Loucy (cell line): ENCODE data around the gene OR7G2.

Experiments used
- EZH2phosphoT487 ChIP-seq: fragments of 200-600 bp; IDR thresholded peaks from 2 replicates; pipeline ENCODE4 v1.6.1; 2018; ENCODE audit warnings: antibody characterized with exemption, mild to moderate bottlenecking, moderate library complexity, borderline replicate concordance
- TF ChIP-seq, protein P1 (sequence below): fragments of 200-600 bp; sonication (generic); conservative IDR thresholded peaks from 2 replicates; pipeline ENCODE4 v1.5.1; 2014; ENCODE audit warnings: mild to moderate bottlenecking, antibody characterized with exemption, low read length

GRCh38 chr19:9073806-9074205 lies 33.5 kb downstream of the OR7G2 start:
- TF ChIP-seq, protein P1, sequence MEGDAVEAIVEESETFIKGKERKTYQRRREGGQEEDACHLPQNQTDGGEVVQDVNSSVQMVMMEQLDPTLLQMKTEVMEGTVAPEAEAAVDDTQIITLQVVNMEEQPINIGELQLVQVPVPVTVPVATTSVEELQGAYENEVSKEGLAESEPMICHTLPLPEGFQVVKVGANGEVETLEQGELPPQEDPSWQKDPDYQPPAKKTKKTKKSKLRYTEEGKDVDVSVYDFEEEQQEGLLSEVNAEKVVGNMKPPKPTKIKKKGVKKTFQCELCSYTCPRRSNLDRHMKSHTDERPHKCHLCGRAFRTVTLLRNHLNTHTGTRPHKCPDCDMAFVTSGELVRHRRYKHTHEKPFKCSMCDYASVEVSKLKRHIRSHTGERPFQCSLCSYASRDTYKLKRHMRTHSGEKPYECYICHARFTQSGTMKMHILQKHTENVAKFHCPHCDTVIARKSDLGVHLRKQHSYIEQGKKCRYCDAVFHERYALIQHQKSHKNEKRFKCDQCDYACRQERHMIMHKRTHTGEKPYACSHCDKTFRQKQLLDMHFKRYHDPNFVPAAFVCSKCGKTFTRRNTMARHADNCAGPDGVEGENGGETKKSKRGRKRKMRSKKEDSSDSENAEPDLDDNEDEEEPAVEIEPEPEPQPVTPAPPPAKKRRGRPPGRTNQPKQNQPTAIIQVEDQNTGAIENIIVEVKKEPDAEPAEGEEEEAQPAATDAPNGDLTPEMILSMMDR: no peak
- TF ChIP-seq EZH2phosphoT487: no peak
